ENCODE results near the gene DYNLRB1.
A peak's percentile ranks its signal among the peaks of the same experiment; 100 is the strongest.

The DYNLRB1 gene

DNA sequence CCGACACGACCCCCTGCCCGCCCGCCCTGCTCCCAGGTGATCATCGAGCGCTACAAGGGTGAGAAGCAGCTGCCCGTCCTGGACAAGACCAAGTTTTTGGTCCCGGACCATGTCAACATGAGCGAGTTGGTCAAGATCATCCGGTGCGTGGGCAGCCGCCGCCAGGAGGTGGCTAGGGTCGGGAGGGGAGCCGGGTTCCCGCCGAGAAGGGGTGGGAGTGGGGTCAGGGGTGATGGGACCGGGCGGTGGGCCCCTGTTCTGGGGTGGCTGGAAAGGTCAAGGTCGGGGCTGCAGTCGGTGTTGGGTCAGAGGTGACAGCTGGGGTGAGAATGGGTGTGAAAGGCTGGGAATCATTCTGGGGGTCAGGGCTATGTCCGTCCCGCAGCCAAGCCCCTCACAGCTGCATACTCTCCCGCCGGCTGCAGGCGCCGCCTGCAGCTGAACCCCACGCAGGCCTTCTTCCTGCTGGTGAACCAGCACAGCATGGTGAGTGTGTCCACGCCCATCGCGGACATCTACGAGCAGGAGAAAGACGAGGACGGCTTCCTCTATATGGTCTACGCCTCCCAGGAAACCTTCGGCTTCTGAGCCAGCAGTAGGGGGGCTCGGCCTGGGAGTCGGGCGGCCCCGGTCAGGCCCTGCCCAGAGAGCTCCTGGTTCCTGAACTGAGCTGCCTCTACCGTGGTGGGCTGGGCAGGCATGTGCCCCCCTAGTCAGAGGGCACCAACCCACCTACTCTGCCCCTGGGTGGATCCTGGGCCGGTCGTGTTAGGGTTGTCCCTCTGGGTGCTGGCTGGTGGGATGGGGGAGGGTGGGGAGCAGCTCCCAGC is 43.3 kb downstream of the DYNLRB1 start:
- ATAC-seq, result no peak

DNA sequence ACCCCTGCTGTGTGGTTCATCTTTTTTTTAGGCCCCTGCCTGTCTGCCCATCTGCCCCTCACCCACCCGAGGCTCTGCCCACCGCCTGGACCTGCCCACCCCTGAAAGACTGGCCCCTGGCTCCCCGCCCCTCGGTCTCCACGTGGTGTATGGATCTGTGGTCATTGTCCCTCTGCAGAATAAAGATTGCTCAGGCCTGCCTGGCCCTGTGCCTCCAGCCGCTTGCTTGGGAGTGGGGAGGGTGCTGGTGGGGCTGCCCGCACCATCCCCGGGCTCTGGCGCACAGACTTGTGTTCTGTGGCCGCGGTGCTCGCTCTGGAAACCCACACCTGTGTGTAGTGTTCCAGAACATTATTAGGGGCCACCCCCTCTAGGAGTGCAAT is 43.9 kb downstream of the DYNLRB1 start:
- ATAC-seq, result no peak

DNA sequence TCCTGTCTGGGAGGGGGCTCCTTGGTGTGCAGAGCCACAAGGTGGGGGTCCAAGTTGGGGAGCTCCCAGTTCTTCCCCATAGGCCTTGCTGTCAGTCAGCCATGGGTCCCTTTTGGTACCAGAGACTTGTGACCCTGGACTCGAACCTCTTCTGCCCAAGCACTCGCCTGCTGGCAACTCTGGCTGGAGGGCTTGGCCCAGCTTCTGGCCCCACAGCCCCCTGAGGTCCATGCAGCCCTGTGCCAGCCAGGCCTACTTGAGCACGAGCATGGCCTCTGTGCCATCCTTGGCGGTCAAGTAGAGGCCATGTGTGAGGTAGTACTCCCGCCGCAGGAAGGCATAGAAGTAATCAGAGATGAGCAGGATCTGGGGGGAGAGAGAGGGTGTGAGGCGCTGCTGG is 44.4 kb downstream of the DYNLRB1 start:
- ATAC-seq, result no peak

DNA sequence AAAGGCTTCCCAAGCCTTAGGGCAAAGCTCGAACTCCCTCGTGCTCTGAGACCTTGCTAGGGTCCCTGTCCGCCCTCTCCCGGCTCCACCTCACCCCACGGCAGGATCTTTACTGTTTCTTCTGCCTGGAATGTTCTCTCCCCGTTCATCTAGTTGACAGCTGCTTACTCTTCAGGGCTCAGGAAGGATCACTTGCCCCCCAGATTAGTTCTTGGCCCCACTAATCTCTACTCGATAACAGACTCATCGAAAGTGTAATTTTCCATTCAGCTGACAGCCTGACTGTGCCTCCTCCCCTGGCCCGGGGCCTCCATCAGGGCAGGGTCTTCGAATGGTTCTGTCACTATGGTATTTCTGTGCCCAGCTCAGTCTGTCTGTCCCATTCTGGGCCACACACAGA is 45.4 kb downstream of the DYNLRB1 start:
- no peak for ATAC-seq

DNA sequence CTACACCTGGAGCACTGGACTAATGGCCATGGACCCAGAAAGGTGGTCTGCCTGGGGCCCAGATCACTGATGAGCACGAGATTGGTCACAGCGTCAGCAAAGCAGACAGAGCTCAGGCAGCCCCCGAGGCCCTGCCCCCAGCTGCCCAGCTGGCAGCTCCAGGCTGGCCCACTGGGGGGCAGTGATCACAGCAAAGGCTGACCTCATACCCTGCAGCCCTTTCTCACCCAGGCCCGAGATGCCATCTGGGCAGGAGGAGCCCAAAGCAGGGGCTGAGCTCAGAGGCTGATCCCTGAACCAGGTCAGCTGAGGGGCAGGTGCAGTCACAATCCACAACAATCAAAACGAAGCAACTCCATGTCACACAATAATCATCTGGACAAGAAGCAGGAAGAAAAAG is 46.4 kb downstream of the DYNLRB1 start:
- ATAC-seq, result no peak

DNA sequence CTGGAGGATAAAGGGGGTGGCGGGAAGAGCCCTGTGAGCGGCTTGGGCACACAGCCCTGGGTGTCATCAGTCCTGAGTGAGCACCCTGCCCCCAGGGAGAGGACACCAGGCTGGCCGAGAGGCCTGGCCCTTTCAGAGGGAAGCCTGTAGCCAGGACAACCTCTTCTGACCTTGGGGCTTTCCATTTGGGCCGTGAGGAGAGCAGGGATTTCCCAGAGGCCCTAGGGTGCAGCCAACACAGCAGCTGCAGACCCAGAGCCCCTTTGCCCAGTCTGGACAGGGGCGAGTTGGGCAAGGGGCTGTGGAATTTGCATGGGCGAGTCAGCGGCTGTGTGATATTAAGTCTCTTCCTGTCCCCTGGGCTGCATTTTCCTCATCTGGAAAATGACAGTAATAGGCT is 48.6 kb downstream of the DYNLRB1 start:
- no peak for ATAC-seq

DNA sequence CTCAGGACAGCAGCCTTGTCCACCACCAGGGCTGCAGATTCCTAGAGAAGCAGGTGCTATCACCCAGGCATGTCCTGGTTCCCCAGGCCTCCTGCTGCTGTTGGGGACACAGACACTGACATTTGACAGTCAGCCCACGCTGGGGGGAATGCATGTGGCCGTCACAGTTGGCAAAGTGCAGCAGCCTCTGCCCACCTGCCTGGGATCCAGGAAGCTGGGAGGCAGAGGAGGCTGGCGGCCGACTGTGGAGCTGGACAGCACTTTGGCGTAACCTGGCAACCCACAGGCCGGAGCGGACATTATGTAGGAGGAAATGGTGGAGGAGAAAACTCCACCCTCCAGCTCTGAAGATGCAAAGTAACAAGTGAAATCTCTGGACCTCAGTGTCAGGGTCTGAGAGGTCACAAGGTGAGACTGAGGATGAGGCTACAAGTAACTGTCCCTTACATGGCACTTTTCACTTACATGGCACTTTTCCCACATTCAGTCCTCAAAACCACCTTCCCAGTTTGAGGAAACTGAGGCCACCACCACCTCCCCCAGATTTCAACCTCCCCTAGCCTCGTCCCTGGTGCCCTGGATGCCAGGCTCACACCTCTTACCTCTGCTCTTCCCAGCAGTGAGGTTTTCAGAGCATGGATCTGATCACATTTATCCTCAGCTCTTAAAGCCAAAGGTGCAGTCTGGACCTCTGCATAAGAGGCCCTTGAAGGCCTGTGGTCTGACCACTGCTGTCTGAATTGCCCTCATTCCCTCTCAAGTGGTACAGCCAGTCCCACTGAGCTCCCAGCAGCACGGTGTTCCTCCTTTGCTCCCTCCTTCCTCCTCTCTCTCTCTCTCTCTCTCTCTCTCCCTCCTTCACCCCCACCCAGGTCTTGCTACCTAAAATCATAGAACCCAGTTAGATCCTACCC is 51.0 kb downstream of the DYNLRB1 start:
- no peak for ATAC-seq

DNA sequence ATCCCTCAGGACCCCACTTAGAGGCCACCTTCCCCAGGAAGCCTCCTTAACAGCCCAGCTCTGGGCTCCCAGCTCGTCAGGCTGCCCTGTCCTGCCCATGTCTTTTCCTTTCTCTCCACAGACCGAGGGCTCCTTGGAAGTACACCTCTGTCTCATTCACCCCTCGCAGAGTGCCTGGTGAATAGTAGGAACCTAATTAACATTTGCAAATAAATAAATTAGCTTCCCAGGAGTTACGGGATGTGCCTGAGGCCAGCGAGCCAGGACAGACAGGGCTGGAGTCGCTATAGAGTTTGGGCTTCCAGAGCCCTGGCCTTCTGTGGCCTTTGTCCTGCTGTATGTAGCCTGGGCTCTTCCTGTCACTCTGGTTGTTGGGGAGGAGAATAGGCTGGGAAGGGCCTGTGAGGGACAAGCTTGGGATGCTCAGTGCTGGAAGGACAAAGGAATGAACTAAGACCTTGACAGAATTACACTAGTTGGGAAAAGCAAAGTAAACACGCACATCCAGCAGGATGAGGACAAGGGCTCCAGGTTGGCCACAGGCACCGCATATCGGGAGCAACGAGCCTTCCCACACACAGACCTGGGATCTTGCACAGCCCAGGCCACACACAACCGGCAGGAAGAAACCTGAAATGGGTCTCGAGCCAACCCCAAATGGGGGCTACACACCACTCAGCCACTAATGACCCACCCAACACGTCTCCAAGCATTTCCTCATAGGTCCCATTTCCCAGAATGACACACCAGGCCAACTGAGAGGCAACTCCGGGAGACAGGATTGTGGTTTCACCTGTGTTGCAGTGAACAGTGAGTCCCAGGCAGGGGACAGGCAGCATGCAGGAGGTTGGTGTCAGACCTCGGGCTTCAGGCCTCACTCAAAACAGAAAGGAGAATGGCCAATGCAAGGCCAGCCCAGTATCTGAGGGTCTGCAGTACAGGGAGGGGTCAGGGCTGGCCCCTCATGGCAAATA is 52.0 kb downstream of the DYNLRB1 start:
- ATAC-seq, result no peak

DNA sequence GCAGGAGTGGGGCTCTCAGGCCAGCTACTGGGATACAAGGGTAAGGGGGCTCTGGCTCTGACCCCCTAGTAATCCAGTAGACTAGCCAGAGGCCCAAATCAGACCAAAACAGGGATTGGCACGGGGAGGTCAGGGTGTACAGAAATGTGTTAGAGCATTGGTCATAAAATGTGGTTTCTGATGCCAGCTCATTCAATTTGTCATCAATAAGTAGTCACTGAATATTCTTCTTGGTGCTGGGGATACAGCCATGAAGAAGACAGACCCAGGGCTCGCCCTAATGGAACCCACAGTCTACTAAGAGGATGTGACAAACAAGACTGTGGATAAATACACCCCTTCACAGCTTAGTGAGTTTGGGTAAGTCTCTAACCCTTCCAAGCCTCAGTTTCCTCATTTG is 53.4 kb downstream of the DYNLRB1 start:
- peak in 1 of 2 donors; percentile 20 for ATAC-seq

DNA sequence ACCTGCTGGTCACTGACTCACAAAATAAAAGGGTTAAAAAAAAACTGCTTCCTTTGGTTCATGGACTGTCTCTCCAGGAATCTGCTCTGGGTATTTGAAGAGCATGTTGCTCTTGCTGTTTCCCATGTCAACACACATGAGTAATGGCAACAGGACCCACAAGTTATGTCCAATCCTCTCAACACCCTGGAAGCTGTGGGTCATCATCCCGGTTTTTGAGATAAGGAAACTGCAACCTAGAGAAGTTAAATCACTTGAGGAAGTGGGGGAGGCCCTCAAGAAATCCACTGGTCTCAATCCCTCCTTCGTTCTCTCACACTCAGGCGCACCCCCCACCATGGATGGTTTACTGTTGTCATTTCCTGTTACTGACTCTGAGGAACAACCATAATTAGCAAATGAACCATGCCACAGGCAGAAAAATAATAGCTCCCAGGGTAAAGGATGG is 54.7 kb downstream of the DYNLRB1 start:
- no peak for ATAC-seq

DNA sequence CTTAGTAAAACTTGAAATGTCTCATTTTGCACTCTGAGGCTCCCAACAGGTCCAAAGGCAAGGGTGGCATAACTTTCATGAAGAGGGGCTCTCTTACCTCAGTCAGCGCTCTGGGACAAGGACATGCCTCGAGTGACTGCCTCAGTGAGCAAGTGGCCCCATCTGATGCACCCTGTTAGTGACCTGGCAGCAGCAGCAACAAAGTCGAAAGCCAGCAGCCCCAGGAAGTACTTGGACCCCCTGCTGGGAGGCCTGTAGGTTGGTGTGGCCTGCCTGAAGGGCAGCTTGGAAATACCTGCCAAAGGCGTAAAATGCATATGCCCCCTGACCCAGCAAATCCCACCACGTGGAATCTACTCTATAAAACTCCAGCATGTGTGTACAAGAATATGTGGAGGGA is 55.5 kb downstream of the DYNLRB1 start:
- no peak for ATAC-seq

DNA sequence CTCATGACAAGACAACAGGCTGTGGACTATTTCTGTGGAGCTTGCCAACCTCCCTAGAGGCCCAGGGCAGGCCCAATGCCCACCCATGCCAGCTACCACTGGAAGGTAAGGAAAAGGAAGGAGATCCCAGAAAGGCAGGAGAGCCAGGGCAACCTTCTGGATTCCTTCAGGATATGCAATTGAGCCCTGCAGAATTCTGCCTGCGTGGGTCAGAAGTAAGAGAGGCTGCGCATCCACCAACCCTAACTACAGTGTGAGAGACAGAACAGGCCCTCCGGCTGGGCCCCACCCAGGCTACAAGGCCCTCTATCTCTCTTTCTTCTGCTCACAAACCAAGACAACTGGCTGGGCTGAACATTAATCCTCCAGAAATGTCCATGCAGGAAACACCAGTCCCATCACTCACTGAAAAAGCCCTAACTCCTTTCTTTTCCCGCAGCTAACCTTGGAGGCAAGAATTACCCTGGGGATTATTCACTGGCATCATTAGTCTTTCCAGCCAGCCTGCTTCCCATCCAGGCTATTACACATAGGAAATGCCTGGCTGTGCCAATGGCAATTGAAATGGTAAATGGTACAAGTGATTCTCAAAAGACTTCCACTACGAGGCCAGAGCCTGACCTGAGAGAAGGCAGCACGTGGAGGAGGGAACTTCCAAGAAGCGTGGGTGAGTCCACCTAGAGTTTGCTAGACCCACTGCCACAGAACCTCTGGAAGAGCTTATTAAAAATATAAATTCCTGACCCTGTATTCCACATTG is 57.5 kb downstream of the DYNLRB1 start:
- no peak for ATAC-seq

DNA sequence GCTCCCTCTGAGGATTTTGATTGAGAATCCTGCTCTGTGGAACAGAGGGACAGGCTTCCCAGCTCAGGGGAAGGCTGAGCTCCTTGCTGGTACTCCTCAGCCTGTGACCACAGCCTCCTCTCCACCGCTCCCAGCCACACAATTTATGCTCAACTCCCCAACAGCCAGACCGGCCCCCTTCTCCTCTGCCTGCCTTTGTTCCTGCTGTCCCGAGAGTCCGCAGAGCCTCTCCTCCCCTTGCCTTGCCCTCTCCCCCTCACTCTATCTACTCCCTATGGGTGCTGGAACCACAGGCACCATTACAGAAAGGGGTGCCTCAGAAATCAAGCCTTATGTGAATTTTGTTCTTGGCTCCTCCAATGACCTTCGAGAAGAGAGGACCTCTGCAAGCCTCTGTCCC is 58.2 kb downstream of the DYNLRB1 start:
- no peak for ATAC-seq

DNA sequence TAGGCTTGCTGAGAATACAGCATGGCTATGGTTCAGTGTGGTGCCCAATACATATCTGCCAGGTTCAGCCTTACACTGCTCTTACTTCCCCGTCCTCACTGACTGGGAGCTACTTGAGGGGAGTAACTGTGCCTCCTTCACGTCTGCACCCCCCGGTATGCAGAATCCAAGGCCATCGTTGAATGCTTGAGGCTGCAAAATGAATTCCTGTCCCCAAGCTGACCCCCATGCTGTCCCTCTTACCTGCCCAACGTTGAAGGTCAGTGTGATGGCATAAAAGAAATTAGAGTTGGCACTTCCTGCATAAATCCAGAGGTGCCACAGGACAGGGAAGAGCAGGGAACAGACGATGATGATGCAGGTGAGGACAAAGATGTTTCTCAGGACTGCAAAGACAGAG is 58.6 kb downstream of the DYNLRB1 start:
- ATAC-seq, result no peak

DNA sequence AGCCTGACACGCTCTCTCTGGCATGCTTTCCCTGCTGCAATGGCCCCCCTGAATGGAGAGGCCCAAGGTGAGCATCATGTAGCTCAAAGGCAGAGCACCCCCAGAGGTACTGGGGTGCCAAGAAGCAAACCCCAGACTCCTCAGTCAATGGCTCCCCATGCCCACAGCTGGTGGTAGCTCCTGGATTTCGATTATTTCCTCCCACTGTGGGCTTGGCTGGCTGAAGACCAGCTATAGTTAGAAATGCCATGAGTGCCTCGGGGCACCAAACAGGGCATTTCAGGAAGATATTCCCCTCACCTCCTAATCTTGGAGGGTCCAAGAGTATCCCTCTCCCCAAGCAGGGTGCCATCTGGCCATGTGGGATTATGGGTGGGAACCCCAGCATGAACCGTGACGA is 59.0 kb downstream of the DYNLRB1 start:
- ATAC-seq, result no peak

DNA sequence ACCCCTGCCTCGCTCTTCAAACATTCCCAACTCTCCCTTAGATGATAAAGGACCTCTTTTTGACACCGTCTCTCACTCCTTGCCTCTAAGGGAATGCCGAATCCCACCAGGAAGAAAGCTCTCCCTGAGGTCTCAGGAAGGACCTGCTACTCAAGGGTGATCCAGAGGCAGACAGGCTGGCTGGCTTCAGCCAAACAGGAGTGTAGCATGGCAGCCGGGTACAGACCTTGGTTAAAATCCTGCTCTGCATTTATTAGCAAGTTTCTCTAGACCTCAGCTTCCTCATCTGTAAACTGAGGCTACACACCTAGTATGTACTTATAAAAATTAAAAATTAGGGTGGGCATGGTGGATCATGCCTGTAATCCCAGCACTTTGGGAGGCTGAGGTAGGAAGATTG is 59.5 kb downstream of the DYNLRB1 start:
- no peak for ATAC-seq

DNA sequence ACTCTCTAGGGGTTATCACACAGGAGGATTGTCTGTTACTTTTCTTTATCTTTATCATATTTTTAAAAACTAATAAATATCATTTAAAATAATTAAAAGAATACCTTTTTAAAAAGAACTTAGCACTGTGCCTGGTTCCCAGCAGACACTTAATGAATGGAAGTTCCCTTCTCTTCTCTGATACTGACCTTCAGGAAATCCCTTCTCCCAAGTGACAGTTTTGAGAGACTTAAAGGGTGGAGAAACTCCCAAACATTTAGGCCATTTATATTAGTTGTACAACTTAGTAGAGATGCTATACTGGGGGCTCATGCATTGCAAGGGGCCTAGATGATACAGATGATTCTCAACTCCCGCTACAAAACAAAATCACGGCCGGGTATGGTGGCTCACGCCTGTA is 60.8 kb downstream of the DYNLRB1 start:
- no peak for ATAC-seq

DNA sequence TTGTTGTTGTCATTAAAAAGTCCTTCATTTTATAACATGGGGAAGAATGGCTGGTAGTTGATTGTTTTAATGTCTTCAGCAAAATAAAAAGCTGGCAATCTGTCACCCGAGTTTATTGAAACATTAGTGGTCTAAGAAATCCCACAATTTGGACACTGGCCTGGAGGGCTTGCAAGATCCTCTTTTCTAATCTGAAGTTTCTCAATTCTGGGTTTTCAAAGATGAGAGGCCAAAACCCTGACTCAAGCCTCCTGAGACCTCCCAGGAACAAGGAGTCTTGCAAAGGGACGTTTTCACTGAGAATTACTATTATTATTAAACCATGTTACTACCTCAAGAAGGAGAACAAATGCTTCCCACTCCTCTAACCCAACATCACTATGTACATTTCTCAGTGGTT is 61.8 kb downstream of the DYNLRB1 start:
- no peak for ATAC-seq

DNA sequence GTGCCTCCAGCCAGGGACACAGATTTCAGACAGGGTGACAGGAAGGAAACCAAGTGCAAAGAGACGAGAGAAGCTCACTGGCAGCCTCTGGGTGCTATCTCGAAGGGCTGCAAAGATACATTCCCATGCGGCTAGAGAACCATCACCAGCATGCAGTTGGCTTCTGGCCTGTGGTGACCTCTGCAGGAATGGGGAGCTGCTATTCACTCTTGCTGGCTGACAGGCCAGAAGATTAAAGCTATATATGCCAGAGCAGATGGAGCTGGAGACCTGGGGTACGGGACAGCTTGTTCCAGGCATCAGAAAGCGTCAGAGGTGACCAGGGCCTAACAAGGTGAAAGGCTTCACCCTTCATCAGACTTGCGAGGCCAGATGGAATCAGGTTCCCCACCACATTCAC is 62.3 kb downstream of the DYNLRB1 start:
- no peak for ATAC-seq

DNA sequence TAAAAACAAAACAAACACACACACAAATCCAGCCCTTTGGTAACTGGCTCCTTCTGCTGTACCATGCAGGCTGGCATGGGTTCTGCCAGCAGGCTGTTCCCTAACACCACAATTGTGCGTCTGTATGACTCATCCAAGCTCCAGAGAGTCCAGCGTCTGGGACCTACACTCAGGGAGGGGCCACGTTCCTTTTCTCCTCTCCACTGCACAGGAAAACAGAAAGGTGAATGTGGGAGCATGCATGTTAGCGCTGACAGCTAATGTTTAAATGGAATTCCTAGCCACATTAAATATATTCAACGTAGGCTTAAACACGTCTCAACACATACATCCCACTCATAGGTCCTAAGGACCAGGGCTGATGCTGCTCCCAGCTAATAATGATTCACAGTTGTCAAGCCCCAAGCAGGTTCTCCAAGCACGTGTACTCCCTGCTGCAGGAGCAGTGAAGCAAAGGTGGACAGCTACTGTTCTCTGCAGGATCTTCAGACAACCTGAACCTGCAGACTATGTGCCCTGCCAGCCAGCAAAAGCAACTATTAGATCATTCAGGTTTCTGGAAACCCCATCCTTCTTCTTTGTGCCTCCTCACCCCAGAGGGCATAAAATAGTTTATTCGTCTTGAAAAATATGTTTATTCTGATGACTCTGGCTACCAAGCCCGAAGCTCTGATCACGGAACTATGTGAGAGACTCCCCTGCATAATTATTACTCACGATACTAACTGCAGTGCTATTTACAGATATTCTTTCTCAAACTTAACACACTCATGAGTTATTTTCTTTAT is 63.2 kb downstream of the DYNLRB1 start:
- no peak for ATAC-seq
